GM12865 (cell line): ENCODE measurements around the gene OR8B4.
"Not testable (repeated sequence)": the region's sequence is repeated elsewhere in the genome, so short reads cannot be mapped to it uniquely, and the experiment has no call there.

Source experiments
- DNase-seq: peaks from one replicate; pipeline ENCODE4 v3.0.0; 2010; ENCODE audit warnings: low read depth
- H3K4me3 ChIP-seq: 2 replicates; pipeline ENCODE4 v1.5.1; 2011; ENCODE audit warnings: mild to moderate bottlenecking, low read depth, low read length, control low read depth
- TF ChIP-seq, protein P1 (sequence below): IDR thresholded peaks from 2 replicates; pipeline ENCODE4 v1.5.1; 2011; ENCODE audit warnings: low read length, control low read depth, low read depth, inconsistent platforms; ENCODE audit not compliant: insufficient read depth; ENCODE audit errors: missing control alignments

OR8B4 gene

DNA sequence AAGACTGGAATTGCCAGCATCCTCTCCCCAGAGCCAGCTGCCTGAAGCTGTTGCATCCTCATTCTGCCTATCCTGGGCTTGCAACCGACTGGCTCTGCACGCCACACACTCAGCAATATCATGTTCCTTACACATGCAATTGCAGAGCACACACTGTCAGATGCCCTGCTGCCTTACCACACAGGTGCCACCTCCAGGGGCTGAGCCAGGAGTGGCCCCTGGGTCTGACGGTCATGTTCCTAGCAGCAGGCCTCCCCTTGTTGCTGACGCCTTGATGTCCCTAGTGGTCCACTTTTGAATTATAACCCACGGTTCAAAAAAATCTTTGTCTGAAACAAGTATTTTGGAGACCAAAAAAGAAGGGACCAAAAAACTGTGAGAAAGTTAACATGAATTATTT lies 39.3 kb upstream of the OR8B4 start:
- H3K4me3 ChIP-seq: no peak overlapping the region
- no peak for DNase-seq
- TF ChIP-seq, protein P1, sequence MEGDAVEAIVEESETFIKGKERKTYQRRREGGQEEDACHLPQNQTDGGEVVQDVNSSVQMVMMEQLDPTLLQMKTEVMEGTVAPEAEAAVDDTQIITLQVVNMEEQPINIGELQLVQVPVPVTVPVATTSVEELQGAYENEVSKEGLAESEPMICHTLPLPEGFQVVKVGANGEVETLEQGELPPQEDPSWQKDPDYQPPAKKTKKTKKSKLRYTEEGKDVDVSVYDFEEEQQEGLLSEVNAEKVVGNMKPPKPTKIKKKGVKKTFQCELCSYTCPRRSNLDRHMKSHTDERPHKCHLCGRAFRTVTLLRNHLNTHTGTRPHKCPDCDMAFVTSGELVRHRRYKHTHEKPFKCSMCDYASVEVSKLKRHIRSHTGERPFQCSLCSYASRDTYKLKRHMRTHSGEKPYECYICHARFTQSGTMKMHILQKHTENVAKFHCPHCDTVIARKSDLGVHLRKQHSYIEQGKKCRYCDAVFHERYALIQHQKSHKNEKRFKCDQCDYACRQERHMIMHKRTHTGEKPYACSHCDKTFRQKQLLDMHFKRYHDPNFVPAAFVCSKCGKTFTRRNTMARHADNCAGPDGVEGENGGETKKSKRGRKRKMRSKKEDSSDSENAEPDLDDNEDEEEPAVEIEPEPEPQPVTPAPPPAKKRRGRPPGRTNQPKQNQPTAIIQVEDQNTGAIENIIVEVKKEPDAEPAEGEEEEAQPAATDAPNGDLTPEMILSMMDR: no peak

DNA sequence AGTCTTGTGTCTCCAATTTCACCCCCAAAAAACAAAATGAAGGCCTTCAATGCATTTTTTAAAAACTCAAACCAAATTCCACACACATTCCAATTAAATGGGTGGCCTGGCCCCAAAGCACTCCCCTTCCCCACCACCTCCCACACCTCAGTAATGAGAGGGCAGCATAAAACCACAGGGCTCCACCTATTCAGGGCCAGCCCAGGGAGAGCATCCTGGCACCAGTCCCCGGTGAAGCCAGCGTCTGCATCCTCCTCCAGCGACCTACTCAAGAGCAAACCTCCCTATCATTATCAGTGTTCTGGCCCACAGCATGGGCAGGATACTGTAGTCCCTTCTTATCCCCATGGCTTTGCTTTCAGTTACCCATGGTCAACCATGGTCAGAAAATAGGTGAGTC lies 38.7 kb upstream of the OR8B4 start:
- TF ChIP-seq, protein P1: no peak

DNA sequence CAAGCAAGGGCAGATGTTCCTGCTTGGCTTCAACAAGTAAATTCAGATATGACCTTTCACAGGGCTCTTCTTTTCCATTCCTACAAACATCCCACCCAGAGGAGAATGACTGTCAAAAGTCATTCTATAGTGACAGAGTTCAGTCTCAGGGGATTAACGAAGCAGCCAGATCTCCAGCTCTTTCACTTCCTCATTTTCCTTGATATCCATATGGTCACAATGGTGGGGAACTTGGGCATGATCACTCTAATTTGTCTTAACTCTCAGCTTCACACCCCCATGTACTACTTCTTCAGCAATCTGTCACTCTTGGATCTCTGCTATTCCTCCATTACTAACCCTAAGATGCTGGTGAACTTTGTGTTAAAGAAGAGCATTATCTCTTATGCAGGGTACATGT lies 35.8 kb upstream of the OR8B4 start:
- DNase-seq: no peak
- H3K4me3 ChIP-seq: no peak overlapping the region
- TF ChIP-seq, protein P1: no peak

More for the DNA sequence above, 38.7 kb upstream of the OR8B4 start:
- H3K4me3 ChIP-seq: no peak overlapping the region
- no peak for DNase-seq

DNA sequence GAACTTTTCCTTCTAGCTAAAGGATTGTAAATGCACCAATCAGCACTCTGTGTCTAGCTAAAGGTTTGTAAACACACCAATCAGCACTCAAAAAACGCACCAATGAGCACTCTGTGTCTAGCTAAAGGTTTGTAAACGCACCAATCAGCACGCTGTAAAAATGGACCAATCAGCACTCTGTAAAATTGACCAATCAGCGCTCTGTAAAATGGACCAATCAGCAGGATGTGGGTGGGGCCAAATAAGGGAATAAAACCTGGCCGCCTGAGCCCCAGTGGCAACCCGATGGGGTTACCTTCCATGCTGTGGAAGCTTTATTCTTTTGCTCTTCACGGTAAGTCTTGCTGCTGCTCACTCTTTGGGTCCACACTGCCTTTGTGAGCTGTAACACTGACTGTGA lies 34.7 kb upstream of the OR8B4 start:
- DNase-seq, H3K4me3 ChIP-seq: not testable (repeated sequence)

DNA sequence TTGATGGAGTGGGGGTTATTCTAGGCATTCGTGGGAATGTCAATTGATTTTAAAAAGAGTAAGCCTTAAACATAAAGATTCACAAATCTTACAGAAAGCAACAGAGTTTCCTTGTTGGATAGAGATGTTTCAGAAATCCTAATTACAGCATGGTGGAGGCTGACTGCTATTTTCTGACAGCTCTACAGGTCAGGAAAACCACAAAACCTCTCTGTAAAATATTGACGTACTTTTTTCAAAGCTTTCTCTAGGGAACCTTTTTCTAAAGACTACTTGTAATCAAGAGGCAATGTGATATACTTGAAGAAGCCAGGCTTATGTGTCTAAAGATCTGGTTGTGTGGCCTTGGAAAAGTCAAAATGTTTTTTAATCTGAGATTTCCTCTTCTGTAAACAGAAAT lies 29.9 kb upstream of the OR8B4 start:
- TF ChIP-seq, protein P1: no peak
- H3K4me3 ChIP-seq: no peak overlapping the region
- DNase-seq: no peak

DNA sequence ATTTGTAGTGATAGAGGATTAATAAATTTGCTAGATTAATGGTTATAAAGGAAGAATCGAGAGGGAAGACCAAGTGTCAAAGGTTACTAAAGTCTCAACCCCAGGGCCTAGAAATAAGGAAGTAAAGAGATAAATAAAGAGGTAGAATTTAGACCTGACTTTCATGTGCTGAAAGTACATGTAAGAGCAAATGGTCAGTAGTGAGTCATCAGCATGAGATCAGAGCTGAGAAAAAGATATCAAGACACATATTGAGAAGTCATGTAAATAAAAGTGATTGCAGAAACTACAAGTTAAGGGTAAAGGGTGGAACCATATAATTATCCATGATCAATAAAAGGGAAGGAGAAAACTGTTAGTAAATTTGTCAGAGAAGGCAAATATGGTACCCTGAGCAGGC lies 22.2 kb upstream of the OR8B4 start:
- TF ChIP-seq, protein P1: no peak
- no peak for DNase-seq

DNA sequence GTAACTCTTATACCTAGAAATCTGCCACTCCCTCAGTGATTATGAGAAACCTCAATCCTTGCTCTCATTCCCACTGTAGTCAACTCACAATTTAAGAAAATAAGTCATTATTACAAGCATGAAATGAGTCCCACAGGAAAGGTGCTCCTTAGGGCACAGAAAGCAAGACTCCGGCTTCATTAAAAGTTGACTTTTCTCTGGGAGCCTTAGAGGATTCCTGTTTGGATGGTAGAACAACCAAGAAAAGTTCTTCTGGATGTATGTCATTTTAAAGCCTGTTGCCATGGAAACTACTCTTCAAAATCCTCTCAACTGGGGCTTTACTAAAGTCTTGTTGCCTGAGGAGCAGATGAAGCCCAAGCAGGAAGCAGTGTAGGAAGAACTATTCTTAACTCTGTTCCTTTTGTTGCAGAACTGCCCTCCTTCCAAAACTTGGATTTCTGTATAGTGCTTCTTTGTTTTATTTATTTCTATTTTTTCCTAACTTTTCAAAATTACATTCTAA lies 21.0 kb upstream of the OR8B4 start, which contains the start of gene OR8B8:
Gene OR8B8 (minus strand): TSS at position 51 of the 505 bp plus-strand sequence. CDS start 4,611 bp downstream, outside the sequence.
- H3K4me3 ChIP-seq: no peak within 1 kb of the TSS
- no peak for DNase-seq
- TF ChIP-seq, protein P1: no peak

More for the DNA sequence above, 22.2 kb upstream of the OR8B4 start:
- H3K4me3 ChIP-seq: no peak overlapping the region

DNA sequence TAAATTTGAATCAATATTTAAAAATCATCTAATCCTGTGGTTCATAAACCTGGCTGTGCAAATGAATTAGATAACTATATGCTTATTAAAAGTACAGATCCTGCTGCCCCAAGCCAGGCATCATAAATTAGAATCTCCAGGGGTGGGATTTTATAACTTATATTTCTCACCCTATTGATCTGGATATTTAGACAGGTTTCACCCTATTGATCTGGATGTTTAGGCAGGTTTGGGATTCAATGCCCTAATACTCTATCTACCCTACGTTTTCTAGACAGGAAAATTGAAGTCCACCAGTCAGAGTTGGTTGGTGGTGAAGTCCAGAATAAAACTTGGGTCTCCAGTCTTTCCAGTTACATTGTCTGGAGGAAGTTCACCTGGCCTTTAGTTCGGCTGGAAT lies 18.2 kb upstream of the OR8B4 start:
- TF ChIP-seq, protein P1: no peak
- no peak for DNase-seq
- no peak overlapping the region for H3K4me3 ChIP-seq
